ENCODE data around the gene SERPINI1. TPM values are rescaled to one million over a fixed set of nuclear protein-coding genes. Genes with fewer than 3 reads are reported as not detected.
"Not testable (repeated sequence)": the region's sequence is repeated elsewhere in the genome, so short reads cannot be mapped to it uniquely, and the experiment has no call there.

The SERPINI1 gene
- polyA plus RNA-seq, 3 donors = 25.7 to 48.2 (median 45.9) TPM

- no peak for DNase-seq
These were observed 44.8 kb downstream of the SERPINI1 start for GRCh38 chr3:167780214-167780883.

DNA sequence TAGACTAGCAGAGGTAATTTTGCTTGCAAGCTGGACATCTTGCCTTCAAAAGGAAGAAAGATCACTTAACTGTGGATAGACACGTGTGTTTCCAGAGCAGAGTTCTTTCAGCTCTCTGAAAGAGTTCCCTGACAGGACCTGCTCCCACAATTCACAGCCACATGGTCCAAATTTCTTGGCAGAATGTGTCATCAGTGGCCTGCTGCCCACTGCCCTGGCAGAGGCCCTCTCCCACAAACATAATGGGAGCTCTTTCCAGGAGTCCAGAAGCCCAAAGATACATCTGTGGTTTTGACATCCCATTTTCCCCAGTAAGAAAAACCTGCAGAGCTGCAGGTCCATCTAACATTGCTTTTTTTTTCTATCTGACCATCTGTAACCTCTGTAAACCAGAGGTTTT is 48.3 kb downstream of the SERPINI1 start:
- DNase-seq = no peak

DNA sequence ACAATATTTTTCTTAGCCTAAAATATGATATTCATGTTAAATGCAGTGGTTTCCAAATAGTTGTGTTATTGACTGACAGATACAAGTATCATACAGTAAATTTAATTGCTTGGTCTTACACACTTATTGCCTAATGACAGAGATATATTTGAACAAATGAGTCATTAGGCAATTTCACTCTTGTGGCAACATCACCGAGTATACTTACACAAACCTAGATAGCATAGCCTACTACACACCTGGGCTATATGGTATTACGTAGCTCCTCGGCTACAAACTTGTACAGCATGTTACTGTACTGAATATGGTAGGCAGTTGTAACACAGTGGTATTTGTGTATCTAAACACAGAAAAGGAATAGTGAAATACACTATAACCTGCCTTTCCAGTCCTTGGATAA is 50.3 kb downstream of the SERPINI1 start:
- DNase-seq = no peak

GRCh38 chr3:167787440-167787839 is 51.9 kb downstream of the SERPINI1 start:
- no peak for DNase-seq

DNA sequence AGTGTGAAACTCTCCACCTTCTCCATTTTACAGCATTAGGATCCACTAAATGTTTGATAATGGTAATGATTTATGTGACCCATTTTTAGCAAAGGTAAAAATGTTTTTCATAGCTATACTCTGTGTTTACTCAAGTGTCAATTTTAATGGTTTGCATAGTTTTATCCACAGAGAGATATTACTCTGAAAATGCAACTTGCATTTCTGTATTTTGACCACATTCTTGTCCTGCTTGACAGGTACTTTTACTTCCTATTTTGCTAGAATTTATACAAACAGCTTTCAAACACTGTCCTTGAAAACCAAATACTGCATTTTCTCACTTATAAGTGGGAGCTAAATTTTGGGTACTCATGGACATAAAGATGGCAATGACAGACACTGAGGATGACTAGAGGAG is 62.9 kb downstream of the SERPINI1 start:
- DNase-seq = no peak

- no peak for DNase-seq
These were observed 73.4 kb downstream of the SERPINI1 start for GRCh38 chr3:167808910-167809309.

- DNase-seq = no peak
These were observed 74.7 kb downstream of the SERPINI1 start for GRCh38 chr3:167810236-167810635.

DNA sequence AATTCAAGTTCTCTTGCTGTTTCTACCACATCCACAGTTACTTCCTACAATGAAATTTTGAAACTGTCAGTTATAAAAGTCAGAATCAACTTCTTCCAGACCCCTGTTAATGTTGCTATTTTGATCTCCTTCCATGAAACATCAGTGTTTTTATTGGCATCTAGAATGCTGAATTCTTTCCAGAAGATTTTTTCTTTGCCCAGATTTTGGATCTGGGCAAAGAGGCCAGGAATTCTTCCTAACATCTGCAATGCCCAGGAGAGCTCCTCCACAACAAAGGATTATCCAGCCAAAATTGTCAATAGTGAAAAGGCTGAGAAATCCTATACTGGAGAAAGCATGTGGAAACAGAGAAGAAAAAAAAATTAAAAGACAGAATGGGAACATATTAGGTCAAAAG is 75.5 kb downstream of the SERPINI1 start:
- no peak for DNase-seq

- no peak for DNase-seq
These were observed 77.9 kb downstream of the SERPINI1 start for GRCh38 chr3:167813169-167814123.

DNA sequence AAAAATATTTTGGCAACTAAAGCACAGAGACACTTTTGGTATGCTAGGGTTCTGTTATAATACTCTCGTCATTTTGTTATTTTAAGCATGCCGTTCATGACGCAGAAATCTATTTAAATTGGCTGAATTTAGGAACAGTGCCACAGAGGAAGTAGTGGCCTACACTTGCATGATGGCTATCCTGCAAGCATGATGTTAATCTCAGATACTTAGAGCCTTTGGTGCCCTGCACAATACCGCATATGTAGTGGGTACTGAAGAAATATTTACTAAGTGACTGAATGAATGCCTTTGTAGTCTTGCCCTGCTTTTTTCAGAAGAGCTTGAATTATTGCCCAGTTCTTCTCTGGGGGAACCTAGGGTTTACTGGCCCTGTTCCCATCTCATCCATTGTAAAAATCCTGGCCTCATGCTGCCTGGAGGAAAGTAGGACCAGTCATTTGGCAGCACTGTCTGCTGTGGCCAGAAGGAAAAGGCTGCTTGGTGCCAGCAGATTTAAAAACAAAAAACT is 79.0 kb downstream of the SERPINI1 start:
- no peak for DNase-seq

GRCh38 chr3:167816953-167817352 is 81.4 kb downstream of the SERPINI1 start:
- DNase-seq = no peak

- no peak for DNase-seq
These were observed 84.8 kb downstream of the SERPINI1 start for GRCh38 chr3:167820102-167820865.

DNA sequence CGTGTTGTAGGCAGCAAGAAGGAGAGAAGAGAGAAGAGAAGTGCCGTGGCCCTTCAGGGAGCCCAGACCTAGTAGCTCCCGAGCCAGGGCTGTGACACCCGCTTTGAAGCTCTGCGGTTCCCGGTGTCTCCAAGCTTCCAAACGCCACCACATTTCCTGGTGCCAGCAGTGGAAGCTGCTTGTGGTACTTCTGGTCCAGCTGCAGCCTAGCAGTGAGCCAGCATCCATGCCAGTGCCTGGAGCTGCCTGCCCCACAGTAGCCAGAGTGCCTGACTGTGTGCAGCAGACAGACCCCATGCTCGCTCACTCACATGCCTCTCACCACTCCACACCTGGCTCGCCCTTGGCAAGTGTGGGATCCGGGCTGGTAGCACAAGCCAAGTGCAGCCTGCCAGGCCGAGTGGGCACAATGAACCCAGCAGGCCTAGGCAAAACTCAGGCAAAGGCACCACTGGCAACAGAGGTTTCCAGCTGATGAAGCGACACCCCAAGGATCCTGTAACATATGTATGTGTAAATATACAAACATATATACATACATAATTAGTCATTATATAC is 85.8 kb downstream of the SERPINI1 start:
- DNase-seq = no peak

GRCh38 chr3:167823738-167824137 is 88.2 kb downstream of the SERPINI1 start:
- no peak for DNase-seq

DNA sequence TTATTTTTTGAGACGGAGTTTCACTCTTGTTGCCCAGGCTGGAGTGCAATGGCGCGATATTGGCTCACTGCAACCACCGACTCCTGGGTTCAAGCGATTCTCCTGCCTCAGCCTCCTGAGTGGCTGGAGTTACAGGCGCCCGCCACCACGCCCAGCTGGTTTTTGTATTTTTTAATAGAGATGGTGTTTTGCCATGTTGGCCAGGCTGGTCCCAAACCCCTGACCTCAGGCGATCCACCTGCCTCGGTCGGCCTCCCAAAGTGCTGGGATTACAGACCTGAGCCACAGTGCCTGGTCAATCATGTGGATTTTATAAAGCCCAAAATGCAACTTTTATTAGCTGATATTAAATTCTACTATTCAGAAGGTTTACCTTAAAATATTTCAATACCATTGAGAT is 92.1 kb downstream of the SERPINI1 start:
- not testable (repeated sequence) for DNase-seq

GRCh38 chr3:167829071-167829470 is 93.5 kb downstream of the SERPINI1 start:
- no peak for DNase-seq

DNA sequence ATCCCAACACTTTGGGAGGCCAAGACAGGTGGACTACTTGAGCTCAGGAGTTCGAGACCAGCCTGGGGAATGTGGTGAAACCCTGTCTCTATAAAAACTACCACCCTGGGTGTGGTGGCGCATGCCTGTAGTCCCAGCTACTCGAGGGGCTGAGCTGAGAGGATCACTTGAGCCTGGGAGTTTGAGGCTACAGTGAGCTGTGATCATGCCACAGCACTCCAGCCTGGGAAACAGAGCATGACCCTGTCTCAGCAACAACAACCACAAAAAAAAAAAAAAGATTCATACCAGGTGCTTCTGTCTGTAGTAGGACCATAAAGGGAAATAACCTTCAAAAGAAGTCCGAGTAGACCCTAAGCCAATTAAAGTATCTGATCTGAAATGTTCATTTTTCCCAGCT is 94.5 kb downstream of the SERPINI1 start:
- DNase-seq = no peak

DNA sequence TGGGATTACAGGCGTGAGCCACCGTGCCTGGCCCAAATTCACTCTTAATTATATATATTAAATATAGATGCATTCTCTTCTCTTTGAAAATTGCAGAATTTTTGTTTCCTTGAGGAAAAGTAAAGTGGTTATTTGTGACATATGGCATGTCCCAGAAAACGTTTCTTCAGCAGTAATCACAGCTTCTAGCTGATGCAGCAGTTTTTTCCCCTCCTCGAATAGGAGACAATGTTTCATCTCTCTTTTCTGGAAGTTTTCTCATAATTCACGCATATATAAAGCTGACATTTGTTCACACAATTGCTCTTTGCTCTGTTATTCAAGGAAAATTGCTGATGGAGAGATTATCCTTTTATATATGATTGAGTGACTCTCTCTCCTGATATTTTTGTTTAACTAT is 99.8 kb downstream of the SERPINI1 start:
- DNase-seq = no peak

- DNase-seq = no peak
These were observed 100.4 kb downstream of the SERPINI1 start for GRCh38 chr3:167835953-167836352.

DNA sequence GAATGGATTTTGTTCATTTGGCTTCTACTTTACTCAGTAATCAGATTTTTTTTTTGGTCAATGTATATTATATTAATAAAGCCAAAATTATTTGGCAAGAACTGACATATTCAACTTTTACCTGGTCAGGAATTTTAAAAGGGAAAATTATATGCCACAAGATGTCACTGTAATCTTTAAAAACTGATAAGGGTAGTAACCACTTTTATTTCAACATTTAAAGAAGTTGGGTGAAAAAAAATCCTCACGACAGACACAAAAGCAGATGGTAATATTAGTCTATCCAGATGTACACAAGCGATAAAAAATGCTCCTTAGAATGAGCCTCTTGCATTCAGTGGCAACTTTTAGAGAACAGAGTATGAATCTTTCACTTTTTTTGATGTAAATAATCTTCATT is 101.9 kb downstream of the SERPINI1 start:
- DNase-seq = no peak

DNA sequence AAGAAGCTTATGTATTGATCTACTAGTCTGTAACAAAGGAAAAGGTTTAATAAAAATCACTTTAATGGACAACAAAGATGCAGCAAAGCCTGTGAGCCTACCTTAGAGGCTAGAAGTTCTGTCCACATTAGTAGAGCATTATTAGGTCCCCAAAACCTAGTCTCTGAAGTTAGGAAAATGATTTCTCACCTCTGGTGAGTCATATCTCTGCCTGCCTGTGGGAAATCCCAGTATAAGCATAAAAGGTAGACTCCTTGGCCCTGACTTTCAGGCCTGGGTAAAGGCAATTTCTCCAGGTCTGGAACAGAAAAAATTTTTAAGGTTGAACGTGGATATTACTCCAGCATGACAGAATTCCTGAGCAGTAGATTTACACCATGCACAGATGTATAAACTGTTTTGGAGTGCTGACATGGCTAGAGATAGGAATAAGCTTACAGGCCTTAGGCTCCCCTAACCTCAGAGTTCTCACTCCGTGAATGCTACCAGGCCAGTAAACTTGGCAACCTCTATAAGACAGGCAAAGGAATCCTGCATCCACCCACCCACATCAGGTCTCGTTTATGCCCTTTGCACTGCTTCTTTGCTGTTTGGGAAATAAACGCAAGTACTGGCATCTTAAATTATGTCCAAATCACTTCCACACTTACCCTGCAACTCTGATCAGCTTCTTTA is 104.1 kb downstream of the SERPINI1 start:
- DNase-seq = no peak

Measured in renal pelvis (tissue), 4 donors.